Kidney (tissue), 14 donors: ENCODE measurements around the gene NINJ2. TPM values are rescaled to one million over a fixed set of nuclear protein-coding genes. Genes with fewer than 3 reads are reported as not detected.

Source experiments
- DNase-seq, 5 donors: peaks; one replicate each; pipeline ENCODE4 v3.0.0-alpha.2; 2013 to 2020
- FAIRE-seq: peaks from 2 replicates; lab custom pipeline; 2012; peaks lifted over from hg19 to GRCh38; lab: Jason Lieb, UNC
- H3K27ac ChIP-seq, 2 donors: one replicate each; pipeline ENCODE4 v1.7.0; 2013; ENCODE audit warnings: low read depth in 2 of 2, low read length in 2 of 2, inconsistent platforms in 1 of 2
- H3K27me3 ChIP-seq: one replicate; pipeline ENCODE4 v1.7.1; 2013; ENCODE audit warnings: low read length, inconsistent platforms; ENCODE audit not compliant: control insufficient read depth, insufficient read depth
- H3K36me3 ChIP-seq, 3 donors: one replicate each; pipeline versions ENCODE4 v1.7.0 to v1.7.1; 2013; ENCODE audit warnings: low read length in 3 of 3, control low read depth in 1 of 3, inconsistent platforms in 1 of 3; ENCODE audit not compliant: insufficient read depth in 3 of 3, control insufficient read depth in 2 of 3
- H3K4me1 ChIP-seq, 3 donors: one replicate each; pipeline versions ENCODE4 v1.7.0 to v1.7.1; 2013; ENCODE audit warnings: low read length in 3 of 3, inconsistent platforms in 1 of 3, low read depth in 1 of 3; ENCODE audit not compliant: control insufficient read depth in 2 of 3, insufficient read depth in 2 of 3
- H3K4me3 ChIP-seq, 3 donors: one replicate each; pipeline versions ENCODE4 v1.7.0 to v1.8.1; 2013; ENCODE audit warnings: low read length in 3 of 3, control low read depth in 1 of 3, inconsistent platforms in 1 of 3
- H3K9ac ChIP-seq, 3 donors: one replicate each; pipeline versions ENCODE4 v1.7.0 to v1.7.1; 2013; ENCODE audit warnings: low read length in 3 of 3, control low read depth in 1 of 3, inconsistent platforms in 1 of 3
- H3K9me3 ChIP-seq, 3 donors: one replicate each; pipeline versions ENCODE4 v1.7.0 to v1.7.1; 2013; ENCODE audit warnings: low read length in 3 of 3, control low read depth in 1 of 3, inconsistent platforms in 1 of 3; ENCODE audit not compliant: control insufficient read depth in 2 of 3, insufficient read depth in 1 of 3
- intact Hi-C: fragments of 100-400 bp; cut with DNase I; formaldehyde crosslinking; loops from one replicate; pipeline ENCODE4 v1.11.1; 2022
- polyA plus RNA-seq: library from polyadenylated mRNA; stranded (reverse); fragments of 350-450 nt; fragmentation: Illumina TruSeq; extraction: RNeasy Lipid Tissue Mini Kit (QIAGEN cat#74804); gene quantifications from one replicate; pipeline ENCODE4 v1.2.3, GENCODE V29; 2014; ENCODE audit warnings: low read depth, low replicate concordance; ENCODE audit not compliant: insufficient read depth
- total RNA-seq: library from RNA; stranded (reverse); fragmentation: NEBNext Ultra II Directional; extraction: Animal tissue kit (Norgen Biotek cat#: 25700); gene quantifications from one replicate; pipeline ENCODE4 v1.2.1, GENCODE V29; 2021
- TF ChIP-seq, protein P1 (sequence below): IDR thresholded peaks from 3 replicates; pipeline ENCODE4 v1.5.1; 2012; ENCODE audit warnings: mild to moderate bottlenecking, moderate library complexity, borderline replicate concordance; ENCODE audit not compliant: insufficient read depth; ENCODE audit errors: extremely low read depth
- donor health status: control.
- donor health status: control.
- donor health status: control.
- donor health status: control.
- donor health status: control.
- donor health status: DM: yes; HTN: yes; CAD: no.
- donor health status: Normal renal cell carcinoma (clear cell type).

Gene NINJ2
- total and polyA plus RNA-seq, 2 donors from 2014 or later: 0.69 to 2.8 TPM

DNA sequence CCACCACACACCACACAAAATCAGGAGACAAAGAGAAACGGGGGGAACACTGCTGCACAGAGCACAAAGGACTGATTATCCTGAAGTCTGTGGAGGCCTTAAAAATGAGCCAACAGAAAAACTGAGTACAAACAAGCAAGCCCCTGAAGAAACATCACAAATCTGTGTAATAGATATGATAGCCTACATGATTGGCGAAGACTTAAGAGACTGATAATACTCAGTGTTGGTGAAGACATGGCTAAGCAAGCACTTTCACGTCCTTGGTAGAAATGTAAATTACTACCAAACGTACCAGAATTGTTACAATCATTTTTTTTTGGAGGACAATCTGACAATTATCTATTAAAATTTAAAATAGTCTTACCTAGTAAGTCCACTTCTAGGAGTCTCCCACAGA lies 74.6 kb downstream of the NINJ2 start:
- intact Hi-C loops: no loop called here
- peaks cover 0 to 2% (median 0%) of the 10 kb centered on the region in 3 donors for H3K4me1 ChIP-seq
- TF ChIP-seq, protein P1, sequence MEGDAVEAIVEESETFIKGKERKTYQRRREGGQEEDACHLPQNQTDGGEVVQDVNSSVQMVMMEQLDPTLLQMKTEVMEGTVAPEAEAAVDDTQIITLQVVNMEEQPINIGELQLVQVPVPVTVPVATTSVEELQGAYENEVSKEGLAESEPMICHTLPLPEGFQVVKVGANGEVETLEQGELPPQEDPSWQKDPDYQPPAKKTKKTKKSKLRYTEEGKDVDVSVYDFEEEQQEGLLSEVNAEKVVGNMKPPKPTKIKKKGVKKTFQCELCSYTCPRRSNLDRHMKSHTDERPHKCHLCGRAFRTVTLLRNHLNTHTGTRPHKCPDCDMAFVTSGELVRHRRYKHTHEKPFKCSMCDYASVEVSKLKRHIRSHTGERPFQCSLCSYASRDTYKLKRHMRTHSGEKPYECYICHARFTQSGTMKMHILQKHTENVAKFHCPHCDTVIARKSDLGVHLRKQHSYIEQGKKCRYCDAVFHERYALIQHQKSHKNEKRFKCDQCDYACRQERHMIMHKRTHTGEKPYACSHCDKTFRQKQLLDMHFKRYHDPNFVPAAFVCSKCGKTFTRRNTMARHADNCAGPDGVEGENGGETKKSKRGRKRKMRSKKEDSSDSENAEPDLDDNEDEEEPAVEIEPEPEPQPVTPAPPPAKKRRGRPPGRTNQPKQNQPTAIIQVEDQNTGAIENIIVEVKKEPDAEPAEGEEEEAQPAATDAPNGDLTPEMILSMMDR: no peak
- DNase-seq (no peak), FAIRE-seq (no peak)
- no peak overlapping the region for H3K27ac ChIP-seq
- no peak overlapping the region for H3K4me3 ChIP-seq
- no peaks in the 10 kb centered on the region for H3K27me3 ChIP-seq
- no peaks in the 10 kb centered on the region for H3K9me3 ChIP-seq
- H3K9ac ChIP-seq: no peak overlapping the region
- no peaks in the 10 kb centered on the region for H3K36me3 ChIP-seq

DNA sequence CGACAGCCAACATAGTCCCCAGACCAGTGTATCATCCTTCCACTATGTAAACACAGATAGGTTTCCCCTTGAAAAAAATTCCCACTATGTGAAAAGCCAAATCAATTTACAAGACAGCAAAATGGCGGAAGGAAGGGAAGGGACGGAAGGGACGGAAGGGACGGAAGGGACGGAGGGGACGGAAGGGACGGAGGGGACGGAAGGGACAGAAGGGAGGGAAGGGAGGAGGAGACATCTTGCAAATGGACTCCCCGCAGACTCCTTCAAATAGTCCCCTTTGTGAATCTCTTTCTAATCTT lies 75.3 kb downstream of the NINJ2 start:
- Histone ChIP-seq H3K27ac (no peak overlapping the region), H3K4me1 (peaks cover 0 to 2% (median 0%) of the 10 kb centered on the region in 3 donors), H3K36me3 (no peaks in the 10 kb centered on the region), H3K9ac (no peak overlapping the region), H3K27me3 (no peaks in the 10 kb centered on the region), H3K4me3 (no peak overlapping the region), H3K9me3 (no peaks in the 10 kb centered on the region)
- intact Hi-C loops: no loop called here
- no peak for FAIRE-seq
- DNase-seq: peak in 1 of 5 donors; percentile 1
- TF ChIP-seq, protein P1: no peak

GRCh38 chr12:587132-588023 lies 75.9 kb downstream of the NINJ2 start:
- TF ChIP-seq, protein P1: no peak
- Histone ChIP-seq H3K4me1 (peaks cover 0 to 2% (median 0%) of the 10 kb centered on the region in 3 donors), H3K9me3 (no peaks in the 10 kb centered on the region), H3K4me3 (no peak overlapping the region), H3K9ac (no peak overlapping the region), H3K36me3 (no peaks in the 10 kb centered on the region), H3K27me3 (no peaks in the 10 kb centered on the region), H3K27ac (no peak overlapping the region)
- FAIRE-seq (no peak), DNase-seq (peak in 1 of 5 donors; percentile 20)
- intact Hi-C loops: no loop called here
